ENCODE results near the gene PTPRN2. TPM values are rescaled to one million over a fixed set of nuclear protein-coding genes. Genes with fewer than 3 reads are reported as not detected.

PTPRN2 gene
- polyA plus RNA-seq, 1 experiment: 0.02 TPM

DNA sequence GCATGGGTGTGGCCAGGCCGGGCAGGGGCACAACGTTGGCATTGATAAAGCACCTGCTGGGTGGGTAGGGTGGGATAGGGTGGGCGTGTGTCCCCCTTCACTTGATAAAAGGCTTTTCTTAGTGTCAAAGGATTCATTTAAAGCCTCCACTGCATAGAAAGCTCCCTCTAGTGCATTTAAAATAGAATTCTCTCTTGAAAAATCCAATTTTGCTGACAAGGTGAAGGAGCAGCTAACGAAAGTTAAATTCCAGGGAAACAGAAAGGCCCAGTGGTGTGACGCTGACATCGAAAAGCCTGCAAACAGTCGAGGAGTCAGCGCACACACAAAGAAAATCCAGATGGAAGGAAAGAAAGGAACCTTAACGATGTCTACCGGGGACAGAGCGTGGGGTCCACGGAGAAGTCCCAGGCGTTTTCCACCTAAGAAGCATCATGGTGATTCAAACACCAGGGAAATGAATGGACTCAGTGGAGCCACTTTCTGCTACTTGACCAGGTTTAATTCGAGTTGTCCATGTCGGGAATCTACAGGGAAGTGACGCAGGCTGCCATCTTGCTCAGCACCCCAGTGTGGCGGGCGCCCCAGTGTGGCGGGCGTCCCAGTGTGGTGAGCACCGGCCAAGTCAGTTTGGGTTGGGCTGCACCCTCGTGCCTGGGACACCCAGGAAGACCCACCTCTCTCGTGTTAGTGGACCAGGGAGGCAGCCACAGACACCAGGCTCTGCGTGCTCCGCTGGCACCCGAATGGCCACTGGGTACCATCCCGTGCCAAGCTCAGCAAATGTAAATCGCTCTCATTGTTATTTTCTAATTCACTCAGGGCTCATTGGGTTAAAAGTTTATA lies 1033.0 kb downstream of the PTPRN2 start:
- DNase-seq (ENCODE audit: low read depth, low spot score): no peak
- Histone ChIP-seq H3K27me3 (ENCODE audit: control insufficient read depth, insufficient read depth, low read length) (no peaks in the 10 kb centered on the region), H3K27ac (ENCODE audit: low read depth, low read length) (no peak overlapping the region), H3K4me3 (ENCODE audit: low read depth, low read length) (no peak overlapping the region), H3K9me3 (ENCODE audit: control insufficient read depth, insufficient read depth, low read length) (peaks cover 89% of the 10 kb centered on the region)
- CTCF ChIA-PET: no interaction called here
- TF ChIP-seq, protein P1, sequence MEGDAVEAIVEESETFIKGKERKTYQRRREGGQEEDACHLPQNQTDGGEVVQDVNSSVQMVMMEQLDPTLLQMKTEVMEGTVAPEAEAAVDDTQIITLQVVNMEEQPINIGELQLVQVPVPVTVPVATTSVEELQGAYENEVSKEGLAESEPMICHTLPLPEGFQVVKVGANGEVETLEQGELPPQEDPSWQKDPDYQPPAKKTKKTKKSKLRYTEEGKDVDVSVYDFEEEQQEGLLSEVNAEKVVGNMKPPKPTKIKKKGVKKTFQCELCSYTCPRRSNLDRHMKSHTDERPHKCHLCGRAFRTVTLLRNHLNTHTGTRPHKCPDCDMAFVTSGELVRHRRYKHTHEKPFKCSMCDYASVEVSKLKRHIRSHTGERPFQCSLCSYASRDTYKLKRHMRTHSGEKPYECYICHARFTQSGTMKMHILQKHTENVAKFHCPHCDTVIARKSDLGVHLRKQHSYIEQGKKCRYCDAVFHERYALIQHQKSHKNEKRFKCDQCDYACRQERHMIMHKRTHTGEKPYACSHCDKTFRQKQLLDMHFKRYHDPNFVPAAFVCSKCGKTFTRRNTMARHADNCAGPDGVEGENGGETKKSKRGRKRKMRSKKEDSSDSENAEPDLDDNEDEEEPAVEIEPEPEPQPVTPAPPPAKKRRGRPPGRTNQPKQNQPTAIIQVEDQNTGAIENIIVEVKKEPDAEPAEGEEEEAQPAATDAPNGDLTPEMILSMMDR (IDR thresholded peaks at IDR 0.05; ENCODE audit: low read depth, low read length): no peak
- POLR2A ChIA-PET: no interaction called here

DNA sequence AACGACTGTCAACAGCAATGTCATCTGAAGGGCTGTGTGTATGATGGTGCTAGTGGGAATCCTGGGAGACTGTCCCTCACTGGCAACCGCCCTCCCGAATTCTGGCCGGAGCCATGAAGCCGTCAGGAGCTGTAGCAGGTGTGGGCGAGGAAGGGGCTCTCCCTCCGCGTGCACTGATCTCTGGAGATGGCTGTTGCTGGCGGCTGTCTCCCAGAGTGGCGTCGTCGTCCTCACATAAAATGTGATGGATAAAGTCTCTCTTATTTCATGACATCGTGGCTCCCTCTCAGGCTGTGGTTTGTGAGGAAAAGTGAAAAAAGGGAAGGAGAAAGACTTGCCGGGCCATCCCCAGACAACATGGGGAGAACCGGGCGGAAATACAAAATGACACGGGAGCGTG lies 1034.4 kb downstream of the PTPRN2 start:
- POLR2A ChIA-PET: no interaction called here
- no peak for DNase-seq (ENCODE audit: low read depth, low spot score)
- H3K27ac ChIP-seq (ENCODE audit: low read depth, low read length): no peak overlapping the region
- H3K9me3 ChIP-seq (ENCODE audit: control insufficient read depth, insufficient read depth, low read length): peaks cover 87% of the 10 kb centered on the region
- CTCF ChIA-PET: no interaction called here
- TF ChIP-seq, protein P1 (IDR thresholded peaks at IDR 0.05; ENCODE audit: low read depth, low read length): no peak
- H3K4me3 ChIP-seq (ENCODE audit: low read depth, low read length): no peak overlapping the region
- no peaks in the 10 kb centered on the region for H3K27me3 ChIP-seq (ENCODE audit: control insufficient read depth, insufficient read depth, low read length)

- Histone ChIP-seq H3K4me3 (ENCODE audit: low read depth, low read length) (no peak overlapping the region), H3K27ac (ENCODE audit: low read depth, low read length) (no peak overlapping the region), H3K9me3 (ENCODE audit: control insufficient read depth, insufficient read depth, low read length) (peaks cover 90% of the 10 kb centered on the region), H3K27me3 (ENCODE audit: control insufficient read depth, insufficient read depth, low read length) (no peaks in the 10 kb centered on the region)
- no peak for DNase-seq (ENCODE audit: low read depth, low spot score)
- TF ChIP-seq, protein P1 (IDR thresholded peaks at IDR 0.05; ENCODE audit: low read depth, low read length): no peak
- ChIA-PET CTCF (no interaction called here), POLR2A (no interaction called here)
Measured at GRCh38 chr7:157552295-157552993, 1035.2 kb downstream of the PTPRN2 start.

GRCh38 chr7:157551325-157552070 lies 1036.1 kb downstream of the PTPRN2 start:
- TF ChIP-seq, protein P1 (IDR thresholded peaks at IDR 0.05; ENCODE audit: low read depth, low read length): no peak
- no peak for DNase-seq (ENCODE audit: low read depth, low spot score)
- POLR2A ChIA-PET: no interaction called here
- Histone ChIP-seq H3K27me3 (ENCODE audit: control insufficient read depth, insufficient read depth, low read length) (no peaks in the 10 kb centered on the region), H3K4me3 (ENCODE audit: low read depth, low read length) (no peak overlapping the region), H3K27ac (ENCODE audit: low read depth, low read length) (no peak overlapping the region), H3K9me3 (ENCODE audit: control insufficient read depth, insufficient read depth, low read length) (peaks cover 90% of the 10 kb centered on the region)
- CTCF ChIA-PET: no interaction called here
